SK-N-SH (cell line): ENCODE measurements around the gene JMJD6. TPM values are rescaled to one million over a fixed set of nuclear protein-coding genes. Genes with fewer than 3 reads are reported as not detected.

ENCODE experiments used
- CTCF ChIA-PET: fragments of 300-600, 350-600 bp; formaldehyde crosslinking; extraction: SDS; loops from one replicate; lab custom pipeline; 2021; lab: Yijun Ruan, JAX
- POLR2A ChIA-PET: fragments of 350-600 bp; sonication (Branson Sonifier 250); formaldehyde crosslinking; extraction: SDS; loops from one replicate; lab custom pipeline; 2020; ENCODE audit warnings: antibody characterized with exemption, inconsistent platforms; lab: Yijun Ruan, JAX
- DNase-seq: peaks from one replicate; pipeline ENCODE4 v3.0.0; 2012
- H2AFZ ChIP-seq: fragments of 200-600 bp; sonication (generic); 2 replicates; pipeline ENCODE4 v1.8.1; 2016; ENCODE audit warnings: antibody characterized with exemption, mild to moderate bottlenecking, low read depth
- H3F3A ChIP-seq: fragments of 200-600 bp; sonication (generic); replicated peaks from 2 replicates; pipeline ENCODE3; 2016; ENCODE audit warnings: antibody characterized with exemption, mild to moderate bottlenecking; ENCODE audit not compliant: insufficient read depth
- H3K27ac ChIP-seq, 2 experiments: fragments of 200-500 bp in 1 of 2; fragments of 200-600 bp in 1 of 2; sonication (Bioruptor generic) in 1 of 2; sonication (generic), shearing (Covaris generic) in 1 of 2; 2 replicates each; pipeline versions ENCODE4 v1.5.1 to v1.6.1; 2014 to 2016; ENCODE audit warnings: low read depth in 2 of 2, inconsistent platforms in 1 of 2, low read length in 1 of 2, mild to moderate bottlenecking in 1 of 2, mixed read lengths in 1 of 2
- H3K27me3 ChIP-seq: fragments of 200-600 bp; sonication (generic), shearing (Covaris generic); 2 replicates; pipeline ENCODE4 v1.6.1; 2016; ENCODE audit warnings: mixed run types; ENCODE audit not compliant: insufficient read depth
- H3K36me3 ChIP-seq, 2 experiments: fragments of 200-500 bp in 1 of 2; fragments of 200-600 bp in 1 of 2; sonication (Bioruptor generic) in 1 of 2; sonication (generic) in 1 of 2; replicated peaks in 1 of 2; 2 replicates each; pipeline versions ENCODE3 to v1.5.1; 2014 to 2016; ENCODE audit warnings: low read length in 1 of 2, mild to moderate bottlenecking in 1 of 2; ENCODE audit not compliant: insufficient read depth in 2 of 2, control insufficient read depth in 1 of 2
- H3K4me1 ChIP-seq, 2 experiments: fragments of 200-500 bp in 1 of 2; fragments of 200-600 bp in 1 of 2; sonication (Bioruptor generic) in 1 of 2; sonication (generic), shearing (Covaris generic) in 1 of 2; 2 replicates each; pipeline versions ENCODE4 v1.5.1 to v1.6.1; 2014 to 2016; ENCODE audit warnings: low read depth in 1 of 2, low read length in 1 of 2, mixed run types in 1 of 2; ENCODE audit not compliant: insufficient read depth in 2 of 2, control insufficient read depth in 1 of 2
- H3K4me2 ChIP-seq: fragments of 200-600 bp; sonication (generic), shearing (Covaris generic); 2 replicates; pipeline ENCODE4 v1.6.1; 2017; ENCODE audit warnings: mixed run types
- H3K4me3 ChIP-seq, 2 experiments: fragments of 200-500 bp in 1 of 2; fragments of 200-600 bp in 1 of 2; sonication (Bioruptor generic) in 1 of 2; sonication (generic), shearing (Covaris generic) in 1 of 2; 2 replicates each; pipeline versions ENCODE4 v1.5.1 to v1.8.1; 2014 to 2016; ENCODE audit warnings: low read depth in 2 of 2, inconsistent platforms in 1 of 2, low read length in 1 of 2, mild to moderate bottlenecking in 1 of 2, mixed read lengths in 1 of 2, moderate library complexity in 1 of 2
- H3K79me2 ChIP-seq: fragments of 200-600 bp; sonication (generic); 2 replicates; pipeline ENCODE4 v1.8.1; 2017; ENCODE audit warnings: mild to moderate bottlenecking; ENCODE audit not compliant: insufficient read depth
- H3K9ac ChIP-seq: fragments of 200-600 bp; sonication (generic); 2 replicates; pipeline ENCODE4 v1.6.1; 2017; ENCODE audit warnings: mixed run types
- H3K9me2 ChIP-seq: fragments of 200-600 bp; sonication (generic); 2 replicates; pipeline ENCODE4 v1.6.1; 2017; ENCODE audit warnings: mixed run types
- H3K9me3 ChIP-seq: fragments of 200-600 bp; sonication (generic); 2 replicates; pipeline ENCODE4 v1.6.1; 2017; ENCODE audit warnings: mixed run types, mild to moderate bottlenecking, moderate library complexity
- H4K20me1 ChIP-seq: fragments of 200-600 bp; sonication (generic); 2 replicates; pipeline ENCODE4 v1.6.1; 2017; ENCODE audit warnings: mild to moderate bottlenecking, mixed run types; ENCODE audit not compliant: insufficient read depth
- CHD2 ChIP-seq: fragments of 150-350 bp; IDR thresholded peaks from 2 replicates; pipeline ENCODE4 v1.6.1; 2018; ENCODE audit warnings: low read length; ENCODE audit not compliant: partially characterized antibody
- FOSL2 ChIP-seq: IDR thresholded peaks from 2 replicates; pipeline ENCODE4 v1.4.0; 2012; ENCODE audit warnings: low read depth, mild to moderate bottlenecking, moderate library complexity, borderline replicate concordance
- FOXJ3 ChIP-seq: sonication (generic); formaldehyde crosslinking; IDR thresholded peaks from 2 replicates; pipeline ENCODE4 v1.5.1; 2020; ENCODE audit warnings: mild to moderate bottlenecking, missing genetic modification reagents
- FOXM1 ChIP-seq: IDR thresholded peaks from 2 replicates; pipeline ENCODE4 v1.4.0; 2012; ENCODE audit warnings: low read depth, mild to moderate bottlenecking
- GATA2 ChIP-seq: sonication (generic); formaldehyde crosslinking; IDR thresholded peaks from 2 replicates; pipeline ENCODE4 v1.5.0; 2020; ENCODE audit warnings: mild to moderate bottlenecking, missing genetic modification reagents
- JUND ChIP-seq: IDR thresholded peaks from 2 replicates; pipeline ENCODE4 v1.4.0; 2012
- MAX ChIP-seq: IDR thresholded peaks from 2 replicates; pipeline ENCODE4 v1.4.0; 2012; ENCODE audit warnings: low read depth
- POLR2AphosphoS5 ChIP-seq: IDR thresholded peaks from 2 replicates; pipeline ENCODE4 v1.6.1; 2012; ENCODE audit warnings: low read depth, low read length
- REST ChIP-seq: IDR thresholded peaks from 2 replicates; pipeline ENCODE4 v1.6.1; 2012; ENCODE audit warnings: mild to moderate bottlenecking, low read depth, low read length, moderate library complexity
- SIN3A ChIP-seq: IDR thresholded peaks from 2 replicates; pipeline ENCODE4 v1.6.1; 2012; ENCODE audit warnings: low read depth, mild to moderate bottlenecking, low read length, moderate library complexity, borderline replicate concordance
- USF2 ChIP-seq: fragments of 150-350 bp; IDR thresholded peaks from 2 replicates; pipeline ENCODE4 v1.6.1; 2017; ENCODE audit warnings: antibody characterized with exemption, low read length, low read depth, borderline replicate concordance
- YY1 ChIP-seq: IDR thresholded peaks from 2 replicates; pipeline ENCODE4 v1.4.0; 2012; ENCODE audit warnings: low read depth, mild to moderate bottlenecking
- ZBTB33 ChIP-seq: IDR thresholded peaks from 2 replicates; pipeline ENCODE4 v1.4.0; 2012; ENCODE audit warnings: low read depth, borderline replicate concordance
- WGBS: methylation state at CpG from one replicate; pipeline ENCODE4 v1.1.6; 2017; ENCODE audit warnings: low lambda C conversion rate; 5-methylcytosine and 5-hydroxymethylcytosine counted together
- polyA plus RNA-seq, 3 experiments: library from polyadenylated mRNA; depleted of rRNA; stranded (reverse); fragments of >200 nt; gene quantifications; 2 replicates each; pipeline ENCODE4 v1.2.3, GENCODE V29; 2012

The JMJD6 gene
- polyA plus RNA-seq, 1 of the 3 experiments (the other 2 are of a cell fraction) = 23.3 TPM

GRCh38 chr17:76710863-76711611 lies 15.4 kb downstream of the JMJD6 start, which contains the start of gene MXRA7:
Gene MXRA7 (minus strand): TSS chr17:76710965. CDS start chr17:76710946, 19 bp downstream.
- Histone ChIP-seq H2AFZ (no peak within 1 kb of the TSS), H3K4me1 (peaks cover 25 to 33% of the 10 kb centered on the region in 2 experiments), H3K36me3 (peaks cover 14 to 30% of the 10 kb centered on the region in 2 experiments), H3K79me2 (peaks cover 86% of the 10 kb centered on the region), H3F3A (peaks cover 35% of the 10 kb centered on the region), H3K9ac (peak within 1 kb of the TSS; percentile 85), H4K20me1 (peaks cover 34% of the 10 kb centered on the region), H3K9me2 (no peaks in the 10 kb centered on the region), H3K27me3 (no peaks in the 10 kb centered on the region), H3K27ac (peak within 1 kb of the TSS; percentile 88 to 95), H3K4me3 (peak within 1 kb of the TSS; percentile 72 to 89), H3K4me2 (peak within 1 kb of the TSS; percentile 96), H3K9me3 (no peaks in the 10 kb centered on the region)
- peak; percentile 97 for DNase-seq
- WGBS = 13% methylated on average over 29 of the region's 56 CpGs
- ChIA-PET POLR2A (interaction anchor here (1.0 to 2.3 kb wide), 6 partner anchors 13 to 167 kb away, joined by 3 to 14 read pairs (median 6); partner anchors contain the start of gene SRSF2), CTCF (interaction anchor here (0.7 to 14.3 kb wide), 16 partner anchors 9 to 356 kb away, joined by 3 to 255 read pairs (median 5); partner anchors contain the start of genes JMJD6 and METTL23)
- TF ChIP-seq REST = no peak
- TF ChIP-seq FOSL2 = peak; percentile 57; the same call in 1 of the 2 replicates
- TF ChIP-seq MAX = peak; percentile 58; the same call in 1 of the 2 replicates
- peak; percentile 34; the same call in 1 of the 2 replicates for TF ChIP-seq JUND
- TF ChIP-seq POLR2AphosphoS5 = 0 out of 2 replicates have a peak, but pooled peaks have one; percentile 13
- TF ChIP-seq GATA2 (CRISPR knock-in tag) = no peak
- peak; percentile 50; the same call in 1 of the 2 replicates for TF ChIP-seq YY1
- no peak for TF ChIP-seq FOXJ3 (CRISPR knock-in tag)
- no peak for TF ChIP-seq ZBTB33
- no peak for TF ChIP-seq FOXM1
- TF ChIP-seq SIN3A = no peak
- peak; percentile 37 for TF ChIP-seq CHD2
- 0 out of 2 replicates have a peak, but pooled peaks have one; percentile 9 for TF ChIP-seq USF2
